ENCODE results near the gene CRACDL.
A peak's percentile ranks its signal among the peaks of the same experiment; 100 is the strongest.

Gene CRACDL

GRCh38 chr2:98849113-98849512, 86.9 kb downstream of the CRACDL start:
- no peak for DNase-seq

GRCh38 chr2:98847853-98848252, 88.2 kb downstream of the CRACDL start:
- DNase-seq, result no peak

- no peak for DNase-seq
These were observed 90.0 kb downstream of the CRACDL start for GRCh38 chr2:98846041-98846440.

- no peak for DNase-seq
These were observed 93.9 kb downstream of the CRACDL start for GRCh38 chr2:98842136-98842535.

GRCh38 chr2:98839292-98839691, 96.7 kb downstream of the CRACDL start:
- no peak for DNase-seq

GRCh38 chr2:98835831-98836385, 100.1 kb downstream of the CRACDL start:
- no peak for DNase-seq

GRCh38 chr2:98833917-98834263, 102.1 kb downstream of the CRACDL start:
- no peak for DNase-seq

GRCh38 chr2:98833172-98833916, 102.7 kb downstream of the CRACDL start:
- DNase-seq, result no peak

GRCh38 chr2:98832172-98832571, 103.9 kb downstream of the CRACDL start:
- DNase-seq, result no peak

- no peak for DNase-seq
These were observed 105.4 kb downstream of the CRACDL start for GRCh38 chr2:98830571-98831145.

GRCh38 chr2:98829581-98830270, 106.3 kb downstream of the CRACDL start:
- no peak for DNase-seq

- DNase-seq, result no peak
These were observed 107.1 kb downstream of the CRACDL start for GRCh38 chr2:98828793-98829371.

- DNase-seq, result no peak
These were observed 107.7 kb downstream of the CRACDL start for GRCh38 chr2:98828369-98828744.

GRCh38 chr2:98827625-98828368, 108.2 kb downstream of the CRACDL start:
- no peak for DNase-seq

GRCh38 chr2:98826856-98827255, 109.2 kb downstream of the CRACDL start:
- DNase-seq, result no peak

GRCh38 chr2:98825858-98826257, 110.2 kb downstream of the CRACDL start:
- no peak for DNase-seq

GRCh38 chr2:98825404-98825803, 110.6 kb downstream of the CRACDL start:
- no peak for DNase-seq

GRCh38 chr2:98825020-98825350, 111.0 kb downstream of the CRACDL start:
- no peak for DNase-seq

GRCh38 chr2:98824256-98825019, 111.6 kb downstream of the CRACDL start:
- peak in 1 of 2 donors; percentile 34 for DNase-seq

- DNase-seq, result no peak
These were observed 112.5 kb downstream of the CRACDL start for GRCh38 chr2:98823196-98824170.

Measured in inflammatory macrophage treated with lipopolysaccharide for 1 hour (primary cell).